HEK293 (cell line): ENCODE data around the gene FMN1.

Experiments
- CTCF ChIA-PET: fragments of 350-600 bp; formaldehyde crosslinking; extraction: SDS; loops from one replicate; lab custom pipeline; 2021; ENCODE audit warnings: antibody characterized with exemption; lab: Yijun Ruan, JAX
- POLR2A ChIA-PET: fragments of 300-600 bp; formaldehyde crosslinking; extraction: SDS; loops from one replicate; lab custom pipeline; 2020; ENCODE audit warnings: antibody characterized with exemption, inconsistent platforms; lab: Yijun Ruan, JAX
- H3K27ac ChIP-seq: fragments of 200-500 bp; sonication (Bioruptor generic); 2 replicates; pipeline ENCODE4 v1.5.1; 2014; ENCODE audit warnings: low read depth, low read length, control low read depth, inconsistent platforms; ENCODE audit errors: extremely low read depth
- H3K36me3 ChIP-seq, 2 experiments: fragments of 200-500 bp in 1 of 2; sonication (Bioruptor generic) in 1 of 2; 1 replicate in 1 of 2; 2 replicates in 1 of 2; pipeline ENCODE4 v1.5.1; 2014 to 2017; ENCODE audit warnings: inconsistent platforms in 2 of 2, low read length in 2 of 2; ENCODE audit not compliant: control insufficient read depth in 2 of 2, insufficient read depth in 1 of 2
- H3K4me1 ChIP-seq: fragments of 200-500 bp; sonication (Bioruptor generic); 2 replicates; pipeline ENCODE4 v1.5.1; 2014; ENCODE audit warnings: mild to moderate bottlenecking, low read length, inconsistent platforms; ENCODE audit not compliant: control insufficient read depth, insufficient read depth
- H3K4me3 ChIP-seq: 2 replicates; pipeline ENCODE4 v1.5.1; 2011; ENCODE audit warnings: low read depth, mild to moderate bottlenecking, control low read depth, low read length, moderate library complexity
- H3K9me3 ChIP-seq: fragments of 200-500 bp; sonication (Bioruptor generic); 2 replicates; pipeline ENCODE4 v1.5.1; 2014; ENCODE audit warnings: low read depth, low read length, inconsistent platforms; ENCODE audit not compliant: control insufficient read depth, insufficient read depth
- KLF9 ChIP-seq: fragments of 450-650 bp; formaldehyde crosslinking; IDR thresholded peaks from 2 replicates; pipeline ENCODE4 v1.5.1; 2016; ENCODE audit warnings: missing biosample characterization, missing genetic modification characterization, low read depth
- PRDM4 ChIP-seq: fragments of 450-650 bp; formaldehyde crosslinking; IDR thresholded peaks from 2 replicates; pipeline ENCODE4 v1.5.1; 2017; ENCODE audit warnings: missing biosample characterization, missing genetic modification characterization
- ZBTB17 ChIP-seq: fragments of 450-650 bp; formaldehyde crosslinking; IDR thresholded peaks from 2 replicates; pipeline ENCODE4 v1.5.1; 2016; ENCODE audit warnings: missing biosample characterization, missing genetic modification characterization
- ZEB2 ChIP-seq: fragments of 450-650 bp; formaldehyde crosslinking; IDR thresholded peaks from 2 replicates; pipeline ENCODE4 v1.5.1; 2016; ENCODE audit warnings: missing biosample characterization, missing genetic modification characterization
- ZFP37 ChIP-seq: fragments of 450-650 bp; formaldehyde crosslinking; IDR thresholded peaks from 2 replicates; pipeline ENCODE4 v1.5.1; 2016; ENCODE audit warnings: missing biosample characterization, missing genetic modification characterization
- ZNF175 ChIP-seq: fragments of 450-650 bp; formaldehyde crosslinking; IDR thresholded peaks from 2 replicates; pipeline ENCODE4 v1.5.1; 2016; ENCODE audit warnings: missing biosample characterization, missing genetic modification characterization
- ZNF184 ChIP-seq: fragments of 450-650 bp; IDR thresholded peaks from 2 replicates; pipeline ENCODE4 v1.5.1; 2018; ENCODE audit warnings: missing biosample characterization, mild to moderate bottlenecking, missing genetic modification characterization
- ZNF223 ChIP-seq: fragments of 450-650 bp; formaldehyde crosslinking; IDR thresholded peaks from 2 replicates; pipeline ENCODE4 v1.5.1; 2016; ENCODE audit warnings: missing biosample characterization, missing genetic modification characterization
- ZNF391 ChIP-seq: fragments of 450-650 bp; formaldehyde crosslinking; IDR thresholded peaks from 2 replicates; pipeline ENCODE4 v1.5.1; 2016; ENCODE audit warnings: low read depth, missing biosample characterization, missing genetic modification characterization, borderline replicate concordance
- ZNF433 ChIP-seq: fragments of 450-650 bp; formaldehyde crosslinking; IDR thresholded peaks from 2 replicates; pipeline ENCODE4 v1.5.1; 2016; ENCODE audit warnings: missing biosample characterization, missing genetic modification characterization, low read depth
- ZNF510 ChIP-seq: fragments of 450-650 bp; formaldehyde crosslinking; IDR thresholded peaks from 2 replicates; pipeline ENCODE4 v1.5.1; 2018; ENCODE audit warnings: mild to moderate bottlenecking, missing genetic modification characterization, missing biosample characterization; ENCODE audit not compliant: insufficient replicate concordance
- ZNF561 ChIP-seq: fragments of 450-650 bp; IDR thresholded peaks from 2 replicates; pipeline ENCODE4 v1.5.1; 2018; ENCODE audit warnings: missing biosample characterization, missing genetic modification characterization, borderline replicate concordance
- ZNF585B ChIP-seq: fragments of 450-650 bp; formaldehyde crosslinking; IDR thresholded peaks from 2 replicates; pipeline ENCODE4 v1.5.1; 2016; ENCODE audit warnings: missing biosample characterization, missing genetic modification characterization
- ZNF600 ChIP-seq: fragments of 450-650 bp; formaldehyde crosslinking; IDR thresholded peaks from 2 replicates; pipeline ENCODE4 v1.5.1; 2016; ENCODE audit warnings: missing biosample characterization, missing genetic modification characterization
- ZNF621 ChIP-seq: fragments of 450-650 bp; formaldehyde crosslinking; IDR thresholded peaks from 2 replicates; pipeline ENCODE4 v1.5.1; 2017; ENCODE audit warnings: missing biosample characterization, missing genetic modification characterization
- ZNF654 ChIP-seq: fragments of 450-650 bp; formaldehyde crosslinking; IDR thresholded peaks from 2 replicates; pipeline ENCODE4 v1.5.1; 2016; ENCODE audit warnings: low read depth, missing biosample characterization, missing genetic modification characterization
- ZNF658 ChIP-seq: fragments of 450-650 bp; formaldehyde crosslinking; IDR thresholded peaks from 2 replicates; pipeline ENCODE4; 2016; ENCODE audit warnings: missing biosample characterization, missing genetic modification characterization
- ZNF692 ChIP-seq: fragments of 450-650 bp; formaldehyde crosslinking; IDR thresholded peaks from 2 replicates; pipeline ENCODE4 v1.5.1; 2016; ENCODE audit warnings: missing biosample characterization, missing genetic modification characterization
- ZNF777 ChIP-seq: fragments of 450-650 bp; formaldehyde crosslinking; IDR thresholded peaks from 2 replicates; pipeline ENCODE4 v1.5.1; 2017; ENCODE audit warnings: missing biosample characterization, missing genetic modification characterization, borderline replicate concordance

Gene FMN1

GRCh38 chr15:33099213-33099612 is 95.3 kb downstream of the FMN1 start:
- no peak for TF ChIP-seq ZNF223 (tag by site-specific recombination)
- no peak for TF ChIP-seq ZNF654 (tag by site-specific recombination)
- no peak for TF ChIP-seq ZNF777 (tag by site-specific recombination)
- no peak for TF ChIP-seq ZNF184
- TF ChIP-seq ZNF391 (tag by site-specific recombination): no peak
- no peak for TF ChIP-seq ZNF692
- TF ChIP-seq ZNF510 (tag by site-specific recombination): no peak
- TF ChIP-seq ZNF433: no peak
- no peak for TF ChIP-seq KLF9 (tag by site-specific recombination)
- no peak for TF ChIP-seq ZEB2 (tag by site-specific recombination)
- TF ChIP-seq, all 188 proteins: peak for 0
- ChIA-PET POLR2A (no interaction called here), CTCF (no interaction called here)
- H3K27ac ChIP-seq: no peak overlapping the region
- H3K4me3 ChIP-seq: no peak overlapping the region
- no peaks in the 10 kb centered on the region for H3K9me3 ChIP-seq
- no peaks in the 10 kb centered on the region for H3K36me3 ChIP-seq
- H3K4me1 ChIP-seq: peaks cover 4% of the 10 kb centered on the region; the same call in 1 of the 2 replicates

GRCh38 chr15:33098094-33099058 is 96.1 kb downstream of the FMN1 start:
- TF ChIP-seq PRDM4 (no peak), ZNF585B (tag by site-specific recombination) (no peak), ZNF600 (tag by site-specific recombination) (no peak), ZNF658 (tag by site-specific recombination) (no peak), ZFP37 (tag by site-specific recombination) (no peak), ZBTB17 (no peak), ZNF561 (tag by site-specific recombination) (no peak), ZNF621 (tag by site-specific recombination) (no peak), ZNF175 (tag by site-specific recombination) (no peak)
- H3K4me3 ChIP-seq: no peak overlapping the region
- H3K36me3 ChIP-seq: no peaks in the 10 kb centered on the region
- ChIA-PET POLR2A (no interaction called here), CTCF (interaction anchor here (0.6 kb wide), 1 partner anchor 436 kb away, joined by 3 read pairs; no protein-coding TSS in a partner anchor)
- H3K4me1 ChIP-seq: no peaks in the 10 kb centered on the region
- no peaks in the 10 kb centered on the region for H3K9me3 ChIP-seq
- no peak overlapping the region for H3K27ac ChIP-seq
